SK-N-SH (cell line): ENCODE results near the gene SCYGR1. TPM values are rescaled to one million over a fixed set of nuclear protein-coding genes. Genes with fewer than 3 reads are reported as not detected.
"Not testable (repeated sequence)": the region's sequence is repeated elsewhere in the genome, so short reads cannot be mapped to it uniquely, and the experiment has no call there.

Source experiments
- CTCF ChIA-PET: fragments of 300-600, 350-600 bp; formaldehyde crosslinking; extraction: SDS; loops from one replicate; lab custom pipeline; 2021; lab: Yijun Ruan, JAX
- POLR2A ChIA-PET: fragments of 350-600 bp; sonication (Branson Sonifier 250); formaldehyde crosslinking; extraction: SDS; loops from one replicate; lab custom pipeline; 2020; ENCODE audit warnings: antibody characterized with exemption, inconsistent platforms; lab: Yijun Ruan, JAX
- DNase-seq: peaks from one replicate; pipeline ENCODE4 v3.0.0; 2012
- H2AFZ ChIP-seq: fragments of 200-600 bp; sonication (generic); 2 replicates; pipeline ENCODE4 v1.8.1; 2016; ENCODE audit warnings: antibody characterized with exemption, mild to moderate bottlenecking, low read depth
- H3F3A ChIP-seq: fragments of 200-600 bp; sonication (generic); replicated peaks from 2 replicates; pipeline ENCODE3; 2016; ENCODE audit warnings: antibody characterized with exemption, mild to moderate bottlenecking; ENCODE audit not compliant: insufficient read depth
- H3K27ac ChIP-seq, 2 experiments: fragments of 200-500 bp in 1 of 2; fragments of 200-600 bp in 1 of 2; sonication (Bioruptor generic) in 1 of 2; sonication (generic), shearing (Covaris generic) in 1 of 2; 2 replicates each; pipeline versions ENCODE4 v1.5.1 to v1.6.1; 2014 to 2016; ENCODE audit warnings: low read depth in 2 of 2, inconsistent platforms in 1 of 2, low read length in 1 of 2, mild to moderate bottlenecking in 1 of 2, mixed read lengths in 1 of 2
- H3K27me3 ChIP-seq: fragments of 200-600 bp; sonication (generic), shearing (Covaris generic); 2 replicates; pipeline ENCODE4 v1.6.1; 2016; ENCODE audit warnings: mixed run types; ENCODE audit not compliant: insufficient read depth
- H3K36me3 ChIP-seq, 2 experiments: fragments of 200-500 bp in 1 of 2; fragments of 200-600 bp in 1 of 2; sonication (Bioruptor generic) in 1 of 2; sonication (generic) in 1 of 2; replicated peaks in 1 of 2; 2 replicates each; pipeline versions ENCODE3 to v1.5.1; 2014 to 2016; ENCODE audit warnings: low read length in 1 of 2, mild to moderate bottlenecking in 1 of 2; ENCODE audit not compliant: insufficient read depth in 2 of 2, control insufficient read depth in 1 of 2
- H3K4me1 ChIP-seq, 2 experiments: fragments of 200-500 bp in 1 of 2; fragments of 200-600 bp in 1 of 2; sonication (Bioruptor generic) in 1 of 2; sonication (generic), shearing (Covaris generic) in 1 of 2; 2 replicates each; pipeline versions ENCODE4 v1.5.1 to v1.6.1; 2014 to 2016; ENCODE audit warnings: low read depth in 1 of 2, low read length in 1 of 2, mixed run types in 1 of 2; ENCODE audit not compliant: insufficient read depth in 2 of 2, control insufficient read depth in 1 of 2
- H3K4me2 ChIP-seq: fragments of 200-600 bp; sonication (generic), shearing (Covaris generic); 2 replicates; pipeline ENCODE4 v1.6.1; 2017; ENCODE audit warnings: mixed run types
- H3K4me3 ChIP-seq, 2 experiments: fragments of 200-500 bp in 1 of 2; fragments of 200-600 bp in 1 of 2; sonication (Bioruptor generic) in 1 of 2; sonication (generic), shearing (Covaris generic) in 1 of 2; 2 replicates each; pipeline versions ENCODE4 v1.5.1 to v1.8.1; 2014 to 2016; ENCODE audit warnings: low read depth in 2 of 2, inconsistent platforms in 1 of 2, low read length in 1 of 2, mild to moderate bottlenecking in 1 of 2, mixed read lengths in 1 of 2, moderate library complexity in 1 of 2
- H3K79me2 ChIP-seq: fragments of 200-600 bp; sonication (generic); 2 replicates; pipeline ENCODE4 v1.8.1; 2017; ENCODE audit warnings: mild to moderate bottlenecking; ENCODE audit not compliant: insufficient read depth
- H3K9ac ChIP-seq: fragments of 200-600 bp; sonication (generic); 2 replicates; pipeline ENCODE4 v1.6.1; 2017; ENCODE audit warnings: mixed run types
- H3K9me2 ChIP-seq: fragments of 200-600 bp; sonication (generic); 2 replicates; pipeline ENCODE4 v1.6.1; 2017; ENCODE audit warnings: mixed run types
- H3K9me3 ChIP-seq: fragments of 200-600 bp; sonication (generic); 2 replicates; pipeline ENCODE4 v1.6.1; 2017; ENCODE audit warnings: mixed run types, mild to moderate bottlenecking, moderate library complexity
- H4K20me1 ChIP-seq: fragments of 200-600 bp; sonication (generic); 2 replicates; pipeline ENCODE4 v1.6.1; 2017; ENCODE audit warnings: mild to moderate bottlenecking, mixed run types; ENCODE audit not compliant: insufficient read depth
- FOXM1 ChIP-seq: IDR thresholded peaks from 2 replicates; pipeline ENCODE4 v1.4.0; 2012; ENCODE audit warnings: low read depth, mild to moderate bottlenecking
- PBX3 ChIP-seq: IDR thresholded peaks from 2 replicates; pipeline ENCODE4; 2012
- RAD21 ChIP-seq: IDR thresholded peaks from 2 replicates; pipeline ENCODE4 v1.6.1; 2012; ENCODE audit warnings: mild to moderate bottlenecking, low read length
- RCOR1 ChIP-seq: fragments of 150-350 bp; IDR thresholded peaks from 2 replicates; pipeline ENCODE4 v1.6.1; 2017; ENCODE audit warnings: antibody characterized with exemption, low read length
- RFX5 ChIP-seq: IDR thresholded peaks from 2 replicates; pipeline ENCODE4 v1.6.1; 2012; ENCODE audit warnings: mild to moderate bottlenecking, improper control_type of control experiment, low read length
- ZBTB33 ChIP-seq: IDR thresholded peaks from 2 replicates; pipeline ENCODE4 v1.4.0; 2012; ENCODE audit warnings: low read depth, borderline replicate concordance
- WGBS: methylation state at CpG from one replicate; pipeline ENCODE4 v1.1.6; 2017; ENCODE audit warnings: low lambda C conversion rate; 5-methylcytosine and 5-hydroxymethylcytosine counted together
- polyA plus RNA-seq, 3 experiments: library from polyadenylated mRNA; depleted of rRNA; stranded (reverse); fragments of >200 nt; gene quantifications; 2 replicates each; pipeline ENCODE4 v1.2.3, GENCODE V29; 2012
- TF ChIP-seq, protein P1 (sequence below): fragments of 200-600 bp; sonication (generic); IDR thresholded peaks from 2 replicates; pipeline ENCODE4 v1.6.1; 2017; ENCODE audit warnings: antibody characterized with exemption, mild to moderate bottlenecking, moderate library complexity

Gene SCYGR1
- polyA plus RNA-seq, 1 of the 3 experiments (the other 2 are of a cell fraction), result not detected

DNA sequence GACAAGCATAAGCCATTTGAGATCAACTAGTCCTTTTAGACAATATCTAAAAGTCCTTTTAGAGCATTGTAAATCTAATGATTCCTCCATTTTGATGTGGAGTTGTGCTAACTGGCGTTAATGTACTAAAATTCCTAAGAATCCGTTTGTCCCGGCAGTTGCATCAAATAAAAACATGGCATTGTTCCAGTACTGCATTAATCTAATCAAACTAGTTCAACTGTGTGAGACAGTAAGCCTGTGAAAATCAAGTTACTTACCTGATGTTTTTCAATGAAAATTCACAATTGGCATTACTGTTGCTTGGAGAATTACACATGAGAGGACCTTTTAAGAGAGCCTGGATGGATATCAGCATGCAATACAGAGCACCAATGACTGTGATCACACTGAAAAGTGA is 21.9 kb downstream of the SCYGR1 start:
- H3K9ac ChIP-seq, result no peak overlapping the region
- TF ChIP-seq FOXM1 (no peak), RCOR1 (0 out of 2 replicates have a peak, but pooled peaks have one; percentile 12)
- TF ChIP-seq, all 33 proteins: peak for 1
- WGBS, result 39% methylated on average over 3 of the region's 3 CpGs

DNA sequence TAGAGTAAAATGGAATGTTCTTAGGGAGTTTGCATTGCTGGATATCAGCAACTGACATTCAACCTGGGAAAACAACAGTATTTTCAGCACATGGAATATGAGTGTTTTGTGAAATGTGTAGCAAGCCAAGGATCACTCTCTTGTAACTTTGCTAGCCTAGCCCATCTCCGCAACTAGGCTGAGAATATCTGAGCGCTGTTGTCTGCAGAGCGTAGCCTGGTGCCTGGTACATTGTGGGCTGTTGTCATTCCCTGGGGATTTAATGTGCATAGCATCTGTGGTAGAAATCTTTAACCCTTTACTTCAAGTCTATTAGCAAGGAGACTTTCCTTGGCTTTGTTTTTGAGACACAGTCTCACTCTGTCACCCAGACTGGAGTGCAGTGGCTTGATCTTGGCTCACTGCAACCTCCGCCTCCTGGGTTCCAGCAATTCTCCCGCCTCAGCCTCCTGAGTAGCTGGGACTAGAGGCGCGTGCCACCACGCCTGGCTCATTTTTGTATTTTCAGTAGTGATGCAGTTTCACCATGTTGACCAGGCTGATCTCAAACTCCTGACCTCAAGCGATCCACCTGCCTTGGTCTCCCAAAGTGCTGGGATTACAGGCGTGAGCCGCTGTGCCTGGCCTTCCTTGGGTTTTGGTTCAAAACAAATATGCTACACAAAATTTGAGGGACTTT is 23.0 kb downstream of the SCYGR1 start:
- H4K20me1 ChIP-seq, H3K9me3 ChIP-seq, H3K4me2 ChIP-seq, POLR2A ChIA-PET, H3K9ac ChIP-seq, DNase-seq, H3K27me3 ChIP-seq, H2AFZ ChIP-seq, H3K4me3 ChIP-seq, CTCF ChIA-PET, H3K27ac ChIP-seq, H3K9me2 ChIP-seq, H3K79me2 ChIP-seq: not testable (repeated sequence)
- 98% methylated on average over 11 of the region's 11 CpGs for WGBS
- Histone ChIP-seq H3F3A (peaks cover 22% of the 10 kb centered on the region), H3K36me3 (peaks cover 3 to 17% of the 10 kb centered on the region in 2 experiments), H3K4me1 (peaks cover 11 to 25% of the 10 kb centered on the region in 2 experiments; a peak in 3 of 4 replicates)

More for the DNA sequence above, 21.9 kb downstream of the SCYGR1 start:
- ChIA-PET POLR2A (no interaction called here), CTCF (no interaction called here)
- Histone ChIP-seq H3K4me2 (no peak overlapping the region), H3K27ac (peak overlapping the region; percentile 29 to 85; a peak in 1 of 4 replicates), H3K4me3 (no peak overlapping the region), H3K36me3 (peaks cover 2 to 6% of the 10 kb centered on the region in 2 experiments), H3K79me2 (no peaks in the 10 kb centered on the region), H3K9me2 (no peaks in the 10 kb centered on the region), H3K9me3 (no peaks in the 10 kb centered on the region), H2AFZ (no peak overlapping the region), H4K20me1 (no peaks in the 10 kb centered on the region), H3F3A (peaks cover 33% of the 10 kb centered on the region), H3K27me3 (no peaks in the 10 kb centered on the region), H3K4me1 (peaks cover 11 to 36% of the 10 kb centered on the region in 2 experiments)
- DNase-seq, result no peak

- no peak for DNase-seq
- no peak overlapping the region for H3K27ac ChIP-seq
- H3K9me3 ChIP-seq, result no peaks in the 10 kb centered on the region
- H3K4me2 ChIP-seq, result no peak overlapping the region
- no peak overlapping the region for H3K4me3 ChIP-seq
- TF ChIP-seq, protein P1, sequence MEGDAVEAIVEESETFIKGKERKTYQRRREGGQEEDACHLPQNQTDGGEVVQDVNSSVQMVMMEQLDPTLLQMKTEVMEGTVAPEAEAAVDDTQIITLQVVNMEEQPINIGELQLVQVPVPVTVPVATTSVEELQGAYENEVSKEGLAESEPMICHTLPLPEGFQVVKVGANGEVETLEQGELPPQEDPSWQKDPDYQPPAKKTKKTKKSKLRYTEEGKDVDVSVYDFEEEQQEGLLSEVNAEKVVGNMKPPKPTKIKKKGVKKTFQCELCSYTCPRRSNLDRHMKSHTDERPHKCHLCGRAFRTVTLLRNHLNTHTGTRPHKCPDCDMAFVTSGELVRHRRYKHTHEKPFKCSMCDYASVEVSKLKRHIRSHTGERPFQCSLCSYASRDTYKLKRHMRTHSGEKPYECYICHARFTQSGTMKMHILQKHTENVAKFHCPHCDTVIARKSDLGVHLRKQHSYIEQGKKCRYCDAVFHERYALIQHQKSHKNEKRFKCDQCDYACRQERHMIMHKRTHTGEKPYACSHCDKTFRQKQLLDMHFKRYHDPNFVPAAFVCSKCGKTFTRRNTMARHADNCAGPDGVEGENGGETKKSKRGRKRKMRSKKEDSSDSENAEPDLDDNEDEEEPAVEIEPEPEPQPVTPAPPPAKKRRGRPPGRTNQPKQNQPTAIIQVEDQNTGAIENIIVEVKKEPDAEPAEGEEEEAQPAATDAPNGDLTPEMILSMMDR, result peak; percentile 48
- TF ChIP-seq RAD21 (peak; percentile 21; the same call in 1 of the 2 replicates), ZBTB33 (no peak), PBX3 (no peak), RFX5 (no peak)
- no peak overlapping the region for H3K9ac ChIP-seq
- no peak overlapping the region for H2AFZ ChIP-seq
- H3K9me2 ChIP-seq, result no peaks in the 10 kb centered on the region
- peaks cover 11 to 15% of the 10 kb centered on the region in 2 experiments; a peak in 3 of 4 replicates for H3K4me1 ChIP-seq
- WGBS, result 97% methylated on average over 6 of the region's 6 CpGs
- H3K27me3 ChIP-seq, result no peaks in the 10 kb centered on the region
- peaks cover 21% of the 10 kb centered on the region for H3F3A ChIP-seq
- CTCF ChIA-PET, result no interaction called here
- no peaks in the 10 kb centered on the region for H4K20me1 ChIP-seq
- H3K36me3 ChIP-seq, result peaks cover 9 to 27% of the 10 kb centered on the region in 2 experiments
- no peaks in the 10 kb centered on the region for H3K79me2 ChIP-seq
- POLR2A ChIA-PET, result no interaction called here
Measured at GRCh38 chr2:227363756-227364155, 24.0 kb downstream of the SCYGR1 start.
